Suppressor macrophage (primary cell): Measurements from ENCODE around the gene KANTR.

Experiments
- DNase-seq, 4 experiments: peaks; one replicate each; pipeline ENCODE4 v3.0.0-alpha.2; 2020 to 2022

The KANTR gene

GRCh38 chrX:53081925-53082772 is 11.8 kb upstream of the KANTR start, which contains the start of gene TSPYL2:
TSPYL2 (plus strand) TSS chrX:53082367; CDS start chrX:53082499, 132 bp downstream.
- DNase-seq, result peak; percentile 88 to 93 (median 90)

GRCh38 chrX:53082773-53083616 is 10.9 kb upstream of the KANTR start:
- no peak for DNase-seq

- DNase-seq, result no peak
Observed at GRCh38 chrX:53084043-53084570, 9.8 kb upstream of the KANTR start.

GRCh38 chrX:53084863-53085262 is 9.1 kb upstream of the KANTR start:
- no peak for DNase-seq

- DNase-seq, result no peak
Observed at GRCh38 chrX:53085661-53086229, 8.2 kb upstream of the KANTR start.

GRCh38 chrX:53086464-53086863 is 7.5 kb upstream of the KANTR start:
- DNase-seq, result no peak

GRCh38 chrX:53087388-53087831 is 6.5 kb upstream of the KANTR start:
- peak in 2 of 4 experiments; percentile 25 to 31 for DNase-seq

- DNase-seq, result peak in 1 of 4 experiments; percentile 6
Observed at GRCh38 chrX:53088136-53088974, 5.6 kb upstream of the KANTR start.

- peak; percentile 7 to 63 (median 53) for DNase-seq
Observed at GRCh38 chrX:53089224-53089842, 4.6 kb upstream of the KANTR start.

- DNase-seq, result no peak
Observed at GRCh38 chrX:53089925-53090324, 4.0 kb upstream of the KANTR start.

GRCh38 chrX:53091354-53091753 is 2.6 kb upstream of the KANTR start:
- DNase-seq, result no peak

- peak; percentile 72 to 90 (median 81) for DNase-seq
Observed at GRCh38 chrX:53093177-53093655, 726 bp upstream of the KANTR start.

- DNase-seq, result no peak
Observed at GRCh38 chrX:53094582-53094905, 602 bp downstream of the KANTR start.

- no peak for DNase-seq
Observed at GRCh38 chrX:53095796-53096195, 1.9 kb downstream of the KANTR start.

GRCh38 chrX:53114864-53115549 is 21.1 kb downstream of the KANTR start:
- no peak for DNase-seq

GRCh38 chrX:53115550-53115874 is 21.6 kb downstream of the KANTR start:
- DNase-seq, result no peak

GRCh38 chrX:53116101-53116500 is 22.2 kb downstream of the KANTR start:
- no peak for DNase-seq

GRCh38 chrX:53122013-53122412 is 28.1 kb downstream of the KANTR start:
- no peak for DNase-seq

- no peak for DNase-seq
Observed at GRCh38 chrX:53125506-53125905, 31.6 kb downstream of the KANTR start.

GRCh38 chrX:53126377-53126776 is 32.4 kb downstream of the KANTR start:
- DNase-seq, result no peak
